Stimulated activated CD8-positive, alpha-beta memory T cell treated with anti-CD3 and anti-CD28 coated beads, Interleukin-12 subunit alpha, Interleukin-12 subunit beta, amount 100 ng/mL, for 1 hour (primary cell): Measurements from ENCODE around the gene TCF25.
A peak's percentile ranks its signal among the peaks of the same experiment; 100 is the strongest.
"Not testable (repeated sequence)": the region's sequence is repeated elsewhere in the genome, so short reads cannot be mapped to it uniquely, and the experiment has no call there.

Source experiments
- DNase-seq: peaks from one replicate; pipeline ENCODE4 v3.0.0-alpha.2; 2020; ENCODE audit warnings: low read depth

TCF25 gene

GRCh38 chr16:89873109-89873971 lies at the start of gene TCF25:
TCF25 (plus strand) TSS chr16:89873592; CDS start chr16:89873668, 76 bp downstream.
- peak; percentile 84 for DNase-seq

- DNase-seq, result not testable (repeated sequence)
These were observed 49.6 kb upstream of the TCF25 start for GRCh38 chr16:89823824-89824148.

- no peak for DNase-seq
These were observed 46.6 kb upstream of the TCF25 start for GRCh38 chr16:89826531-89827382.

- no peak for DNase-seq
These were observed 45.8 kb upstream of the TCF25 start for GRCh38 chr16:89827383-89828198.

GRCh38 chr16:89828199-89828869 lies 45.1 kb upstream of the TCF25 start, which contains the start of gene SPIRE2:
SPIRE2 (plus strand) TSS chr16:89828475; CDS start chr16:89828551, 76 bp downstream.
- DNase-seq, result peak; percentile 41

GRCh38 chr16:89828870-89829629 lies 44.3 kb upstream of the TCF25 start:
- DNase-seq, result no peak

GRCh38 chr16:89829630-89830437 lies 43.6 kb upstream of the TCF25 start:
- DNase-seq, result no peak

GRCh38 chr16:89831810-89832328 lies 41.5 kb upstream of the TCF25 start:
- DNase-seq, result no peak

GRCh38 chr16:89833664-89834363 lies 39.6 kb upstream of the TCF25 start:
- not testable (repeated sequence) for DNase-seq

- DNase-seq, result not testable (repeated sequence)
These were observed 38.5 kb upstream of the TCF25 start for GRCh38 chr16:89834813-89835363.

- not testable (repeated sequence) for DNase-seq
These were observed 36.9 kb upstream of the TCF25 start for GRCh38 chr16:89836484-89836883.

- DNase-seq, result no peak
These were observed 36.3 kb upstream of the TCF25 start for GRCh38 chr16:89837014-89837546.

- DNase-seq, result no peak
These were observed 32.1 kb upstream of the TCF25 start for GRCh38 chr16:89841275-89841674.

GRCh38 chr16:89842471-89843408 lies 30.7 kb upstream of the TCF25 start:
- DNase-seq, result no peak

GRCh38 chr16:89843409-89844350 lies 29.7 kb upstream of the TCF25 start:
- DNase-seq, result no peak

- DNase-seq, result no peak
These were observed 28.6 kb upstream of the TCF25 start for GRCh38 chr16:89844739-89845339.
